ENCODE results near the gene CRTC2. TPM values are rescaled to one million over a fixed set of nuclear protein-coding genes. Genes with fewer than 3 reads are reported as not detected.

CRTC2 gene
- total RNA-seq, 2 donors from 2014 or later: 22.6 to 92.7 TPM

DNA sequence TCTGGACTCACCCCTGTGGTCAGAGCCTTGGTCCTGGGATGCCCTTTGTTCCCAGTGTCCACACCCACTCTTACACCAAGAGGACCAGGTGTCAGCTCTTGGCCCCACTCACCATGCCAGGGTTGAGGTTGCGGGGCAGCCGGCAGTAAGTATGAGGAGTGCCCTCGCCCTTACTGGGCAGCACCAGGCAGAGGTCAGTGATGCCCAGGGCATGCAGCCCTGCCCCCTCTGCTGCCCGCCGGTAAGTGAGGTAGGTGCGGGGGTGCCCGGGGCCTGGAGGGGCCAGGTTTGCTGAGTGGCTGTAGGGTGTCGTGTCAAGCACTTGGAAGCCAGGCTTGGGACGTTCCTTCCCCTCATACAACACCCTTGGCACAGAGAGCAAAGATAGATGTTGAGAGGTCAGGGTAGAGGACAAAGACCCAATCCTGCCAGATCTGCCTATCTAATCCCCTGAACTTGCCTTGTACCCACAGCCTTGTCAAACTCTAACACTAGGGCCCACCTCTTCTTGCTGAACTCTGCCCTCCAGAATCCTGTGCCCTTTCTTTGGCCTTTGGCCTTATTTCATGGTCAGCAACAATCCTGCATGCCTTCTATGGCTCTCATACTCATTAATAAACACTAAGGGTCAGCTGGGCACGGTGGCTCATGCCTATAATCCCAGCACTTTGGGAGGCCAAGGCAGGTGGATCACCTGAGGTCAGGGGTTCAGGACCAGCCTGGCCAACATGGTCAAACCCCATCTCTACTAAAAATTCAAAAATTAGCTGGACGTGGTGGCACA is 15.5 kb downstream of the CRTC2 start:
- Histone ChIP-seq H3K27me3 (replicated peaks; ENCODE audit: insufficient read depth) (no peaks in the 10 kb centered on the region), H3K4me3 (no peak overlapping the region), H3K4me1 (ENCODE audit: control insufficient read depth in 1 of 2, low read depth in 2 of 2) (peaks cover 14 to 24% of the 10 kb centered on the region in 2 donors), H3K36me3 (peaks cover 28% of the 10 kb centered on the region), H3K9me3 (no peaks in the 10 kb centered on the region), H3K27ac (no peak overlapping the region)
- TF ChIP-seq, protein P1, sequence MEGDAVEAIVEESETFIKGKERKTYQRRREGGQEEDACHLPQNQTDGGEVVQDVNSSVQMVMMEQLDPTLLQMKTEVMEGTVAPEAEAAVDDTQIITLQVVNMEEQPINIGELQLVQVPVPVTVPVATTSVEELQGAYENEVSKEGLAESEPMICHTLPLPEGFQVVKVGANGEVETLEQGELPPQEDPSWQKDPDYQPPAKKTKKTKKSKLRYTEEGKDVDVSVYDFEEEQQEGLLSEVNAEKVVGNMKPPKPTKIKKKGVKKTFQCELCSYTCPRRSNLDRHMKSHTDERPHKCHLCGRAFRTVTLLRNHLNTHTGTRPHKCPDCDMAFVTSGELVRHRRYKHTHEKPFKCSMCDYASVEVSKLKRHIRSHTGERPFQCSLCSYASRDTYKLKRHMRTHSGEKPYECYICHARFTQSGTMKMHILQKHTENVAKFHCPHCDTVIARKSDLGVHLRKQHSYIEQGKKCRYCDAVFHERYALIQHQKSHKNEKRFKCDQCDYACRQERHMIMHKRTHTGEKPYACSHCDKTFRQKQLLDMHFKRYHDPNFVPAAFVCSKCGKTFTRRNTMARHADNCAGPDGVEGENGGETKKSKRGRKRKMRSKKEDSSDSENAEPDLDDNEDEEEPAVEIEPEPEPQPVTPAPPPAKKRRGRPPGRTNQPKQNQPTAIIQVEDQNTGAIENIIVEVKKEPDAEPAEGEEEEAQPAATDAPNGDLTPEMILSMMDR (IDR thresholded peaks at IDR 0.05): no peak
- DNase-seq (ENCODE audit: low spot score): no peak
- no peak for ATAC-seq (ENCODE audit: insufficient number of reproducible peaks, low FRiP score, low read depth)

DNA sequence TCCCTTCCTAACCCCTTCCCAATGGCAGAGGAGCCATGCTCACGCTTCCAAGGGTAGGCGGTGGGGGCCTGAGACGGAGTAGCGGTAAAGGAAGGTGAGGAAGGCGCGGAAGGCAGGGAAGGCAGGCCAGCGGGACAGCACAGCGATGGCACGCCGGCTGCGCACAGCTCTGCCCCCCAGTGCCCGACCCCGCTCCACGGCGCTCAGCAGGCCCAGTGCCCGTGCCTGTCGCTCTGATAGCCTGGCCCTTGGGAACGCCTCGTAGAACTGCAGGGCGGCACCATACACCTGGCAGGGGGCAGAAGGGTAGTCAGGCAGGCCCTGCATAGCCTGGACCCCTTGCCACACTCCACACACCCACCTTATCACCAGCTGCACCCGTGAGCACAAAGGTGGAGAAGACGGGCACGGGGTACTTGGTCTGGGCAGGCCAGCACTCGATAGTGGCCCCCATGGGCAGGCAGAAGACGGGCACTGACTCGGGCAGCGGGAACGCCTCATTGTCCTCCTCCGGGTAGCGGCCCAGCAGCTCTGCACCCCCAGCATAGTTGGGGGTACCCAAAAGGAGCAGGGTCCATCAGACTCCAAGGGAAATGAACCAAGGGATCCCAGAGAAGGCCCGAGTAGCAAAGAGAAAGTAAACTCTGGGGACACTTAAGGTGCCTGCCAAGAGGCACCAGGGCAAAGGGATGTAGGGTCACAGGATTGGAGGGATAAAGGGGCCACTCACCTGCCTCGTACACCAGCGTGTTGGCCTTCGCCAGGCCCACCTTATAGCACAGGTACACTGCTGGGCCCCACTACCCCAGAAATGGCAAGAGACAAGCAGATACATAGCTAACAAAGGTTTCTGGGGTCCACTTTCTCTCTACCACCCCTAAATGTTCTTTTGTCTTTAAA is 16.3 kb downstream of the CRTC2 start:
- no peaks in the 10 kb centered on the region for H3K27me3 ChIP-seq (replicated peaks; ENCODE audit: insufficient read depth)
- TF ChIP-seq, protein P1 (IDR thresholded peaks at IDR 0.05): no peak
- no peak for DNase-seq (ENCODE audit: low spot score)
- H3K9me3 ChIP-seq: no peaks in the 10 kb centered on the region
- no peak overlapping the region for H3K4me3 ChIP-seq
- peaks cover 14 to 22% of the 10 kb centered on the region in 2 donors for H3K4me1 ChIP-seq (ENCODE audit: control insufficient read depth in 1 of 2, low read depth in 2 of 2)
- H3K27ac ChIP-seq: no peak overlapping the region
- peaks cover 32% of the 10 kb centered on the region for H3K36me3 ChIP-seq
- ATAC-seq (ENCODE audit: insufficient number of reproducible peaks, low FRiP score, low read depth): no peak

DNA sequence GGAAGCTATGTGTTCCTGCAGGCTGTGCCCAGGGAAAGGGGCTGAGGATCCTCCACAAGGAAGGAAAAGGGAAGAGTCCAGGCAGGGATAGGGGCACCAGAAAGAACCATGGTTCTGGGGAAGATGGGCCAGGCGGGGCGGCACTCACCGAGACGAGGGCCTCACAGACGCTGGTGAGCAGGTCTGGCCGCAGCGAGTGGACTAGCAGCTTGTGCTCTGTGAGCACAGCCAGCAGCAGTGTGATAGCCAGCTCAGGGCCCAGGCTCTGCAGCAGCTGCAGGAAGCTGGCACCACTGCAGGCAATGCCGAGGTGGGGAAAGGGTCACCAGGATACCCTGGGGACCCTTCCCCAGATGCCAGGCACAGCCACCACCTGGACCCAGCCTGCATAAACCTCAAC is 17.7 kb downstream of the CRTC2 start:
- Histone ChIP-seq H3K4me3 (no peak overlapping the region), H3K9me3 (no peaks in the 10 kb centered on the region), H3K27me3 (replicated peaks; ENCODE audit: insufficient read depth) (no peaks in the 10 kb centered on the region), H3K4me1 (ENCODE audit: control insufficient read depth in 1 of 2, low read depth in 2 of 2) (peaks cover 10 to 17% of the 10 kb centered on the region in 2 donors), H3K36me3 (peaks cover 45% of the 10 kb centered on the region), H3K27ac (no peak overlapping the region)
- DNase-seq (ENCODE audit: low spot score) (no peak), ATAC-seq (ENCODE audit: insufficient number of reproducible peaks, low FRiP score, low read depth) (no peak)
- TF ChIP-seq, protein P1 (IDR thresholded peaks at IDR 0.05): no peak

DNA sequence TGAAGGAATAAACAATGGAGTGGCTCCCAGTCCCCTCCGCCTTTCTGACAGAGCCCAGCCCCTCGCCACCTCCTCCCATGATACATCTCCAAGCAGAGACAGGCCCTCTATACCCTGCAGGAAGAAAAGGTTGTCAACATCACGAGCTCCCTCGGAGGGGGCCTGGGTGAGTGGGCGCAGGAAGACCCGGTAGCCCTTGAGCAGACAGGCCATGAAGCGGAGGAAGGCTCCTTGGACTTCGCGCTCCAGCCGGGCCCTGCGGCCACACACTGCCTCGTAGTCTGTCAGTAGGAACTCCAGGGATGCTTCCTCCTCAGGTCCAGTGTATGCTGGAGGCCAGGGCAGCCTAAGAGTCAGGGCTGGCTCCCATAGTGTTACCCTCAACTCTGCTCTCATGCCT is 18.9 kb downstream of the CRTC2 start:
- TF ChIP-seq, protein P1 (IDR thresholded peaks at IDR 0.05): no peak
- peaks cover 1 to 8% of the 10 kb centered on the region in 2 donors for H3K4me1 ChIP-seq (ENCODE audit: control insufficient read depth in 1 of 2, low read depth in 2 of 2)
- DNase-seq (ENCODE audit: low spot score): no peak
- H3K9me3 ChIP-seq: no peaks in the 10 kb centered on the region
- H3K27me3 ChIP-seq (replicated peaks; ENCODE audit: insufficient read depth): no peaks in the 10 kb centered on the region
- no peak overlapping the region for H3K27ac ChIP-seq
- no peak for ATAC-seq (ENCODE audit: insufficient number of reproducible peaks, low FRiP score, low read depth)
- H3K4me3 ChIP-seq: no peak overlapping the region
- H3K36me3 ChIP-seq: peaks cover 54% of the 10 kb centered on the region

DNA sequence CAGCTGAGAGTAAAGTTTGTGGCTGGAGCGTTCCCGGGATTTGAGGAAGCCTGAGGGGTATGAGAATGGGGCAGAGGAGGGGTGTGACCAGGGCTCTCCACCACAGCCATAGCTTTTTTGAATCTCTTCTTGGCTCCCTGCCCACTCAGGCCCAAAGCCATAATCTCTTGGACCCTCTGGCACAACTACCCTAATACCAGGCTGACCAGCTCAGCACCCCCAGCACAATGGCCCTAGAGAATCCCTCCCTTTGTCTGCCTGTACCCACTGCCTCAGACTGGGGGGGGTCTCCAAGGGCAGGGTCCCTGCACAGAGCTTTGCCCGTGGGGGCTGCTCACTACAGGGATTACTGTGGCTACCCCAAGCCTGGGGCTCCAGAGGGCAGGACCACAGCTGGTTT is 19.4 kb downstream of the CRTC2 start:
- Histone ChIP-seq H3K27me3 (replicated peaks; ENCODE audit: insufficient read depth) (no peaks in the 10 kb centered on the region), H3K9me3 (no peaks in the 10 kb centered on the region), H3K4me1 (ENCODE audit: control insufficient read depth in 1 of 2, low read depth in 2 of 2) (peaks cover 0 to 3% of the 10 kb centered on the region in 2 donors), H3K4me3 (no peak overlapping the region), H3K27ac (no peak overlapping the region), H3K36me3 (peaks cover 55% of the 10 kb centered on the region)
- no peak for ATAC-seq (ENCODE audit: insufficient number of reproducible peaks, low FRiP score, low read depth)
- DNase-seq (ENCODE audit: low spot score): no peak
- TF ChIP-seq, protein P1 (IDR thresholded peaks at IDR 0.05): no peak

Measured in thoracic aorta (tissue), 2 donors.